ENCODE data around the gene ZSWIM5. TPM values are rescaled to one million over a fixed set of nuclear protein-coding genes. Genes with fewer than 3 reads are reported as not detected.
A peak's percentile ranks its signal among the peaks of the same experiment; 100 is the strongest.
"Not testable (repeated sequence)": the region's sequence is repeated elsewhere in the genome, so short reads cannot be mapped to it uniquely, and the experiment has no call there.

Gene ZSWIM5
- total RNA-seq, 1 donor from 2014 or later: 4.1 TPM

- H3K27ac ChIP-seq: no peak overlapping the region
- H3K4me1 ChIP-seq: peaks cover 11% of the 10 kb centered on the region
- H3K27me3 ChIP-seq: no peaks in the 10 kb centered on the region
- TF ChIP-seq CTCF (IDR thresholded peaks at IDR 0.05): no peak
- no peak for DNase-seq
- no peaks in the 10 kb centered on the region for H3K9me3 ChIP-seq
- no peak for ATAC-seq
- intact Hi-C loops (cut with DNase I): no loop called here
- H3K36me3 ChIP-seq: peaks cover 24% of the 10 kb centered on the region
- no peak overlapping the region for H3K4me3 ChIP-seq
Measured at GRCh38 chr1:44999232-44999631, 207.2 kb downstream of the ZSWIM5 start.

GRCh38 chr1:44995467-44996238 lies 210.8 kb downstream of the ZSWIM5 start:
- no peak for TF ChIP-seq CTCF (IDR thresholded peaks at IDR 0.05)
- Histone ChIP-seq H3K27me3 (no peaks in the 10 kb centered on the region), H3K36me3 (no peaks in the 10 kb centered on the region), H3K9me3 (no peaks in the 10 kb centered on the region), H3K27ac (no peak overlapping the region), H3K4me3 (no peak overlapping the region), H3K4me1 (peaks cover 4% of the 10 kb centered on the region)
- peak; percentile 29 for DNase-seq
- ATAC-seq: no peak
- intact Hi-C loops (cut with DNase I): no loop called here

- H3K27ac ChIP-seq: no peak overlapping the region
- H3K27me3 ChIP-seq: no peaks in the 10 kb centered on the region
- DNase-seq: peak; percentile 6
- intact Hi-C loops (cut with DNase I): no loop called here
- H3K9me3 ChIP-seq: no peaks in the 10 kb centered on the region
- no peaks in the 10 kb centered on the region for H3K36me3 ChIP-seq
- H3K4me3 ChIP-seq: no peak overlapping the region
- ATAC-seq: no peak
- no peak for TF ChIP-seq CTCF (IDR thresholded peaks at IDR 0.05)
- no peaks in the 10 kb centered on the region for H3K4me1 ChIP-seq
Measured at GRCh38 chr1:44994309-44994898, 212.0 kb downstream of the ZSWIM5 start.

GRCh38 chr1:44988531-44989156 lies 217.8 kb downstream of the ZSWIM5 start:
- no peak overlapping the region for H3K27ac ChIP-seq
- peaks cover 9% of the 10 kb centered on the region for H3K4me1 ChIP-seq
- intact Hi-C loops (cut with DNase I): no loop called here
- DNase-seq (no peak), ATAC-seq (no peak)
- H3K4me3 ChIP-seq: no peak overlapping the region
- H3K36me3 ChIP-seq: no peaks in the 10 kb centered on the region
- H3K9me3 ChIP-seq: no peaks in the 10 kb centered on the region
- H3K27me3 ChIP-seq: no peaks in the 10 kb centered on the region
- TF ChIP-seq CTCF (IDR thresholded peaks at IDR 0.05): no peak

- no peak for TF ChIP-seq CTCF (IDR thresholded peaks at IDR 0.05)
- DNase-seq (no peak), ATAC-seq (no peak)
- peaks cover 9% of the 10 kb centered on the region for H3K4me1 ChIP-seq
- intact Hi-C loops (cut with DNase I): no loop called here
- no peaks in the 10 kb centered on the region for H3K27me3 ChIP-seq
- H3K4me3 ChIP-seq: peak overlapping the region; percentile 91
- peaks cover 2% of the 10 kb centered on the region for H3K36me3 ChIP-seq
- no peaks in the 10 kb centered on the region for H3K9me3 ChIP-seq
- H3K27ac ChIP-seq: peak overlapping the region; percentile 78
Measured at GRCh38 chr1:44985747-44986359, 220.6 kb downstream of the ZSWIM5 start.

- H3K4me1 ChIP-seq; intact Hi-C loops (cut with DNase I): not testable (repeated sequence)
- H3K36me3 ChIP-seq: peaks cover 65% of the 10 kb centered on the region
Measured at GRCh38 chr1:44977372-44977771, 229.0 kb downstream of the ZSWIM5 start.

More at GRCh38 chr1:44977372-44977771, 229.0 kb downstream of the ZSWIM5 start:
- not testable (repeated sequence) for ATAC-seq, DNase-seq, H3K27me3 ChIP-seq, H3K4me3 ChIP-seq, H3K9me3 ChIP-seq, H3K27ac ChIP-seq

Measured in upper lobe of right lung (tissue), 1 donor.